Measurements from ENCODE around the gene TNN.

The TNN gene

DNA sequence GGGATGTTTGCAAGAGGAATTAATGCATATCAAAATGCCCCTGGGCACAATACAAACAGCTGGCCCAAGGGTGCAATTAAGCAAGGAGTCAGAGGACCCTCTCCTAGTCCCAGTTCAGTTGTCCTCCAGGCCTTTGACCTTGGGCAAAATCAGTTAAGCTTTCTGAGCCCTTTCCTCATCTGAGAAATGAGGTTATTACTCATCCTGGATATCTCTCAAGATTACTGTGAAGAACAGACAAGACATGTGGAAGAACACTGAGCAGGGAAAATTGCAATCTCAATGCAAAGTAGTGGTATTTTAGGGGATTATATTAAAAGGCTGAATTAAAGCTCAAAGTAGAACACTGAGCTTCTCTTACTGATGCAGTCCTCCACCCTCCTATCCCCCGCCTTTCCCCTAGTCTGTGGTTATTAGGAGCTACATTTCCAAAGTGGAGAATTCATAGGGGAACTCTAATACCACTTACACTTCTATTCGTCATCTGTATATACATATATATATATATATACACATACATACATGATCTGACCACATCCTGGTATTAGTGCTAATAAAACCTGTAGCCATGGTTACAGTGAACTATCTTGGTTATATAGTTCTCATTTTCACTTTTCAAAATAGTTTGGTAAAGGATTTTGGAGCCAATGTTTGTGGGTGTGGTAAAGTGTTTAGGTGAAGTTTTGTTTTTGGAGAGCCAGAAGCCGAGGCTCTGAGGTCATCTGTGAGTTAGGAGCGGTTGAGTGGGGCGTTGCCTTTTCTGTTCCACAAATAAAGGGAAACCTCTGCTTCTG, 106.9 kb downstream of the TNN start:
- no peak for DNase-seq (ENCODE audit: low spot score)

DNA sequence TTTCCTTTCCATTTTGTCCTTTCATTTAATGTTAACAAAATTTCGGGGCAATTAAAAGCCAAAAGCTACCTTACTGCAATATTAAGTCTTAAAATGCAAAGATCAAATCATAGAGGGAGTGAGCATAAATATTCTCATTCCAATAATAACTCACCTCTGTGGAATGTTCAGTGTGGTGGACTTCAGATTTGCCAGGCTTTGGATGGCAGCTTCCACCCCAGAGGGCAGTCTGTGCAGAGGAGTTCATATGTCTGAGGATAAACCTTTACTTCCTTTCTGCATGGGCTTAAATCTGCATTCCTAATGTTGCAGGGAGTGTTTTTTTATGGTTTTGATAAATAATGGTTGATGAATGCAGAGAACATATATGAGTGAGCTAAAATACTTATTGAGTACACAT, 108.6 kb downstream of the TNN start:
- DNase-seq (ENCODE audit: low spot score): no peak

DNA sequence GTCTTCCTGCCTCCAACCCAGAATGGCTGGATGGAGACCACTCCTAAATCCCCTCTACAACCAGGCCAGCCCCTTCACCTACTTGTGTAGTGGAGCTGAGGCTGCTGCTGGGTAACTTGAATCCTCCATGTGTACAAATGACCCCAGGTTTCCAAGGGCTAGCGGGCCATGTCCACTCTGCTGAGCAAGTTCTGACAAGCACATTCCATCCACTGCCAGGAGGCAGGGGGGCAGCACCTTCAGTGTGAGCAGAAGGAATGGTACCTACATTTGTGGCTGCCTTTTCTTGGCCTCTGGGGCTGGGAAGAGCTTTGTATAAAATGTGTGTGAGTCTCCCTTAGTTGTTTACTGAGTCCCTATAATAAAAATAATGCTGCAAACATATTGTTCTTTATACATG, 110.4 kb downstream of the TNN start:
- no peak for DNase-seq (ENCODE audit: low spot score)

DNA sequence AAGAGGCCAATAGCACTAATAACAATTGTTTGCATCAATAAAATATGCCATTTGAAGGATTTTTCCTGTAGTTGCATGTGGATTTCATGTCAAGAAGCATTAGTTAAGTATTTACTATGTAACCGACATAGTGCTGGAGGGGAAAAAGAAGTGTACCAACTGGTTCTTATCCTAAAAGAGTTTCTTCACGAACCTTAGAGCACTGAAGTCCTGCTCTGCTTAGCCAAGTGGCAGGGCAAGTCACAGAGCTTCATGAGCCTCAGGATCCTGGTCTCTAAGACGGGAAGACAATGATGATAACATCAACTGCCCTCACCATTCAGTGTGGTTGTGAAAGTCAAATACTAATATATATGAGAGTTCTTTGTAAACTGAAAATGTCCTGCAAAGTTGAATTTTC, 110.8 kb downstream of the TNN start:
- DNase-seq (ENCODE audit: low spot score): no peak

DNA sequence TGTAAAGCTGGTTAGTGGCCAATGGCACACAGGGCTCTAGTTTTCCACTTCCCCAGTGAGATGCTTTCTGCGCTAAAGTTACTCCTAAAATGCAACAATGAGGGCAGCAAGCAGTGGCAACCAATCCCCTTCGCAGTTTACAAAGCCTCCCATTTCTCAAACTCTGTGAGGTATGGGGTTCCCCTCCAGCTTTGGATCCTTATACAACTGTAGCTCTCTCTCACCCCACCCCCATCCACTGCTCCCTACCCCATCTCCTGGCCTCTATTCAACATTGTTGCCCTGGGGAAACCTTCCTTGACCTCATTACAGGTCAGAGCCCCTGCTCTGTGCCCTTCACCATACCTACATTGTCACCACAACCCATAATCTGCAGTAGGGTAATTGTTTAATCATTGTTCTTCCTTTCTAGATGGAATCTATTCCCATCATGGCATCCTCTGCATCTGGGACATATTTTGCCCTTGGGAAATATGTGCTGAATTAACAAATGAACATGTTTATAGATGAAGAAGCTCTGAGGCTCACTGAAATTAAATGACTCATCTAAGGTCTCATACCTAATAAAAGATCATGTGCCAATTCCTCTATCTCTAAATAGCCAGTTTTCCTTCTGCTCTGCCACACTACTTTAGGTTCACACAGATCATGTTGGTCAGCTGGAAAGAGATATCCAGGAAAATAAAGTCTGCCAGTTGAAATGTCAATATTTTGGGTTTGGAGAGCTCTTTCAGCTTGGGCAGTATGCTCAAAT, 112.4 kb downstream of the TNN start:
- DNase-seq (ENCODE audit: low spot score): no peak

DNA sequence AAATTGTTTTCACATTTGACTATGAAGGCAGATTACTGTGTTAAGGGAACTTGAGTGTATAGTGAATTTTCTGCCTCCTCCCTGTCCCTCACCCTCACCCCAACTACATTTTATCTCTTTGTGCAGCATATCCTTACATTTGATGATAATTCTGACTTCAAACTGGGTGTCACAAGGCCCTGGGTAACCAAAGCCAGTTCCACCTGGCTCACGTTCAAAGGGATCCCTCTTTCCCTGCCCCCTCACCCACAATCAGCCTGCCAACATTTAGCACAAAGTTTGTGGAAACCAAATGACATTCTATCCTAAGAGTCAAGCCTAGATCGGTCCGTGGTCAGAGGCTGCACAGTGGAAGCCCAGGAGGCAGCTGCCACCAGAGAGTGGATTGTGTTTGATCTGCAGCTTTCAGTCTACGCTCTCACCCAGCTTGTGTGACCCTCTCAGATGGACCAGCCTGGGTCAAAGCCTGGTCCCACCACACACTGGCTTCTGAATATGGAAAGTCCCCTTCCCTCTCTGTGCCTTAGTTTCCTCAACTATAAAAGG, 114.6 kb downstream of the TNN start:
- DNase-seq (ENCODE audit: low spot score): no peak

DNA sequence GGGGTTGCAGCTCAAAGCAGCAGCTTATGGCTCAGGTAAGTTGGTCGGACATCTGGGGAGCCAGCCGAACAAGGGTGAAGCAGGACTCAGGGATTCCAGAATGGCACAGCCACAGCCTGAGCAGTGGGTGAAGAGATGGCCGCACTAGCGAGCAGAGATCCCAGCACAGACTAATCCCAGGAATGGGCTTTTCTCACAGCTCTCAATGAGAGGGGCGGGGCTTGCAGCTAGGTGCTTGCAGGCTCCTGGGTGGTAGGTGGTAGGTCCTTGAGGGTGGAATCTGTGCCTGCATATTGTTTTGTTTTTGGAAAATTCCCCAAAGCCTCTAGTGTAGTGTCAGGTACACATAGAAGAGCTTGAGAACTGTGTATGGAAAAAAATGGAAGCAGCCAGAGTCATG, 116.0 kb downstream of the TNN start:
- no peak for DNase-seq (ENCODE audit: low spot score)

DNA sequence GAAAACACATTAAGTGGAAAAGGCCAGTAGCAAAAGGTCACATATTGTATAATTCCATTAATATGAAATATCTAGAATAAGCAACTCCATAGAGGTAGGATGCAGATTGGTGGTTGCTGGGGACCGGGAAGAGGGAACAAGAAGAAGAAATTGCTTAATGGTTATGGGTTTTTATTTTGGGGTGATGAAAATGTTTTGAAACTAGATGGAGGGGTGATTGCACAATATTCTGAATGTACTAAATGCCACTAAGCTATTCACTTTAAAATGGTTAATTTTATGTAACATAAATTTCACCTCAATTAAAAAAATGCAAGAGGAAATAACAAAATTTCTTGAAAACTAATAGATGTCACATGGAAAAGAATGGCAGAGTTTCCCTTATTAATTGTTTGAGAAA, 118.3 kb downstream of the TNN start:
- DNase-seq (ENCODE audit: low spot score): no peak

DNA sequence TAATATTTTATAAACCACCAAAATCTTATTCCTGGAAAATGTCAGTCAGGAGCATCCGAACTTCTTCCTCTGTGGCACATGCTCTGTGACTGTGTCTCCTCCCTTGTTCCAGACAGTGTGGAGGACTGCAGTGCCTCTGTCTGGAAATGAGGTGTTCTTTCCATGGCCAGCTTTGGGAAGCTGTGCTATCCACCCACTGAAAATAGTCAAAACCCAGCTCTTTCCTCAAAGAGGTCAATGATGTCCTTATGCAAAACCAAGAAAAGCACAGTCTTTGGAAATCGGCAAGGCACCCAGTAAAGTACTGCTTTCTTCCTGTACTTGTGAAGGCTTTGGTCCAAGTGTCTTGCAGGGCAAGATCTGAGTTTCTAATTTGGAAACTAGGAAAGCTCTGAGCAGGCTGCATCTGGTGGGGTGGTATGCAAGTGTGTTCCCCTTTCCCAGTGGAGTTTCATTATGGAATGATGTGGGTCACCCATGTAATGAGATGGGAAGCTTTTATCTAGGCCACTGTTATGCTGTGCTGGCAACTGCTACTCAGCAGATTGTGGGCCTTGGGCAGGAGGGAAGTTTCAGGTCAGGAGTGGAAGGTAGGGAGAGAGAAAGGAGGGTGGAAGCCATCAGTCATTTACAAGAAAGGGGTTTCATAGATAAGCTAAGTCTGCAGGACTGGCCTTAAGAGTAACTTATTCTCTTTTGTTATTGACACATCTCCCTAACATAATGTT, 119.0 kb downstream of the TNN start:
- DNase-seq (ENCODE audit: low spot score): no peak

DNA sequence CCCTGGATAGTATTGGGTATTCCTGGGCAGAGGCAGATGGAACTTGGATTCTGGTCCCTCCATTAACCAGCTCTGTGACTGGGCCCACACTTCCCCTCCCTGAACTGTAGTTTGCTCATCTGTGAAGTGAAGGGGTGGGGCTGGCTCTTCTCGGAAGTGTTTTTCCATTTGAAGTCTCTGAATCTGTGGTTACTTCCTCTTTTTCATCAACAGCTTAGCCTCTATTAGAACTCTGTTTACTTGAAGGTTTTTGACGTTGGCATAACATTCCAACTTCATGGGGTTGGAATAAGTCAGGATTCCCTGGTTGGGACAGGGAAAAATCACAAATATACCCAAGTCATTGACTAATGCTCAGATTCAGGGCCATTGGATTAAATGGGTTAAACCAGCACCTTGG, 121.3 kb downstream of the TNN start:
- no peak for DNase-seq (ENCODE audit: low spot score)

DNA sequence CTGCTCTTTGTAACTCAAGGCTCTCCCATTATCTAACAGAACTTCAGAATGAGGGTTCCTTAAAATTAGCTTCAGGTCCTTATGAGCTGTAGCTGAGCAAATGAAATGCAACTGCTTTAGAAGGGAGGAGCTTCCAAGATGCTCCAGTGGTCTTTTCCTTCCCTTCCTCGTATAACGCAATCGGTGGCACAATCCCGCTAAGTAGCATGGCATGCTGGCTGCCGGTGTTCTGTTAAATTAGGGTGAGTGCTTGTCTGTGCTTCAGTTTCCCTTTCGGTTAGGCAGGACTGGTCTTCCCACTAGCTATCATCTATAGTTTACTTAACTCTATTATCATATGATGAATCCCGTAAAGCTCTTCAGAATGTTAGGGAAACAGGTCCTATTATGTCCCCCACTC, 124.0 kb downstream of the TNN start:
- DNase-seq (ENCODE audit: low spot score): no peak

DNA sequence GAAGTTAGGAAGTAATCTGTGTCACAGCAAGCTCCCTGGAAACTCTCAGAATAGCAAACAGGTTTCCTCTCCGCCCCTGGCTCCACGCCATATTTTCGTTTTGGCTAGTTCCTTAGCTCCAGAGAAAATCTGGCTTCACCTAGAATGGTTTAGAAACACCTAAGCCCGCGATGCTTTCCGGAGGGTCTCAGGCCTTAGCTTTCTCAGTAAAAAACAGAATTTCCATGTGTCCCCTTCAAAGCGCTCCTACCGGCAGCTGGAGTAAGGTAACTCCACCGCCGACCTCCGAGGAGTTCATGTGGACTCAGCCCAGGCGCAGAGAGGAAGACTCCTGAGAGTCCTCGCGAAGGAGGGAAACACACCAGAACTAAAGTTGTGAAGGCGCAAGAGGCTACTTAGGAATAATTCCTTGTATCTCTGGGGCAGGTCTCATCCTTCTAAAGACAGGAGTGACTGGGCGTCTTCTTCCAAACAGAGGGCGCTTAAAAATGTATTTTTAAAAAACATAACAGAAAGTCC, 124.5 kb downstream of the TNN start:
- peak; percentile 14 for DNase-seq (ENCODE audit: low spot score)

DNA sequence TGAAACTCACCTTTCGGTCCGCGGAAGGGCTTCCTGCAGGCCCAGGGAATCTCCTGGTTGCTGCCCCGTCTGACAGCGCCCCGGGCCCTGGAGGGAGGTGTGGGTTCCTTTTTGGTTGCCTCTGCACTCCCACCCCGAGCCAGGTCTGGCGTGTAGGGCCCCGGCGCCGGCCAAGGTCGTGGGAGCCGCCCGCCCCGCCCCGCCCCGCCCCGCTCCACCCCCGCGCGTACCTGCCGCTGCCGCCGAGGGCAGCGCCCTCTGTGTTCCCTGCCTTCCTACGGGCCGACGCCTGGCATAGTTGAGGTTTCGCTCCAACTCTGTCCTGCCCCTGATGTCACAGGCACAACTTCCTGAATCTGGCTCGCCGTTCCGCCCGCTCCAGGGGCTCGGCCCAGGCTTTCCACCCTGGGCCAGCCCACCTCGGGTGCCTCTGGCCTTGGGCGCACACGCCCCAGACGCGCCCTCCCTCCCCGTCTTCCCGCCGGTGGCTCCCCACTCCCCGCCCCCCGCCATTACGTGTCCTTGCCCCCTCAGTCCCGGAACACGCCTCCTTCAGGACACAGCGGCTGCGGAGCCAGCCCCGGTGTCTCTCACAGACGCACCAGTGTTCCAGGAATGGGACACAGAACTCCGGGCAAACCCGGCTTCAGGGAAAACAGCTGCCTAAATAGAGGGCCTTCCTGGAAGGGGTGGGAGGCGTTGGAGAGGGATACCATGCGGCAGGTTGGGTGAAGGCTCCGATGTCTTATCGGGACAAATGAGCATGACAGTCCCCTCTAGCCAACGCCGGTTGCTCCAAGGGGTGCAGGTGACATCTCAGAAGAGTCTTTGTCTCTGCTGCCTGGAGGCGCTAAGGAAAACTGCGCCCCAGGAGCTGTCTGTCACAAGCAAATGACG, 125.2 kb downstream of the TNN start, which contains the start of gene KIAA0040:
KIAA0040 (minus strand) TSS at position 147 of the 897 bp plus-strand sequence. CDS start 31,763 bp downstream, outside the sequence.
- DNase-seq (ENCODE audit: low spot score): peak; percentile 44

DNA sequence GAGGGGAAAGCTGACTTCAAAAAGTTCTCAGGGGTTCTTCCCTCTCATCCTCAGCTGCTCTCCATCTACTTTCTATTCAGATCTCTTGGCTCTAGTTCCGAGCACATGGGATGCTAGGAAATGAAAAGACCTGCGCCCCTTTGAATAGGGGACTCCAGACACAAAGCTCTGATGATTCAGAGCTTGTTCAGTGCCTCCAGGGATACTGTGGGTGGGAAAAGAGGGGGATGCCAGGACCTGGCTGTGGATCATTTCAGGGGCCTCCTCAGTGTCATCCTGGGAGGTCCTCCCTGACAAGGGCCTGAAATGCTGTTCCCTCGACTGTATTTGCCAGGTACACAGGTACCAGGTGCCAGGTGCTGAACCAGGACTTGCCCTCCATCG, 125.9 kb downstream of the TNN start:
- DNase-seq (ENCODE audit: low spot score): no peak

DNA sequence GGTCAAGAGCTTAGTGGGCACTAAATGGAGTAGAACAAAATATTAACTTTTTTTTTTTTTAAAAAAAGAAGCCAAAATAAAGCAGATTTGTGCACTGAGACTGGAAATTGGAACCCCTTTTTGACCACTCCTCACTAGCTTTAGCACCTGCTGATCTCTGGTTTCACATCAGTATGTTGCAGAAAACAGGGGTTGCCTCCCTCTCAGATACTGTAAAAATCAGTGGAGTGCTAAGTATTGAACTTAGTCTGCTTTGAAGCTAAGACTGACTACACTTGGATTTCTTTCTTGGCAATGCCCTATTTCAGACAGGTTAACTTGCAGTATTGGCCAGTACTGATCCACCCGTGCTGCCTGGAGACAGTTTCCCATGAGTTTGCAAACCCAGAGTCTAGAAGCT, 127.6 kb downstream of the TNN start:
- no peak for DNase-seq (ENCODE audit: low spot score)

DNA sequence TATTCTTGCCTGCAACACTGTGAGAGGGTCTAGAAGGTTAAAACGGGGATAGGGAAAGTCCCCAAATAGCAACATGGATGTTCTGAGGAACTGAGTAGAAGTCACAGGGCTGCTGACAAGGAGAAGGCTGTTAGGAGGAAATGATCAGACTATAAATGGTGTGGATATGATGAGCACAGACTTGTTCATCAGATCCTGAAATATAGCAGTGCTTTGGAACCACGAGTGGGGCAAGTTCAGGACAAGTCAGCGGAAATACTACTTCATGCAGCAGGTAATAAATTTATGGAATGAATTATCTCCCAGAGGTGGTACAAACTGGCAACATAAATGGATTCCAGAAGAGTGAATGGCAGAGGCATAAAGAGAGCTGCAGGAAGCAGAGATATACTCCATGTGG, 128.2 kb downstream of the TNN start:
- no peak for DNase-seq (ENCODE audit: low spot score)

DNA sequence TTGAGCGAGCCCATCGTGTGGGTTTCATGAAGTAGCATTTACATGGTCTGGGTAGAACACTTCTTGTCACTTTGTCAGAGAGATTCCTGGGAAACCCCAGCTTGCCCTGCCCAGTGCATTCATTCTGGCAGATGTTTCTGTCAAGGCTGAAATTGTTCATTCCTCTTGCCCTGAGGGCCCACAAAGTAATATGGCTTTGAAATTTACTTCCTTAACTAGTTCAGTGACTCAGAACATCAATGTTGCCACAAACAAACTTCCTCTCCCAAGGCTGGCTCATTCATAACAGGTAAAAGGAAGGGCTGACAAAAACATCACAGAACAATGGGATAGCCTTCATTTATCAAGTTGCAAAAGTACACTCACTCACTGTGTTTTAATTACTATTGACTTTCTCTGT, 129.9 kb downstream of the TNN start:
- no peak for DNase-seq (ENCODE audit: low spot score)
